Psoas muscle (tissue), 8 donors: ENCODE results near the gene CLUH. TPM values are rescaled to one million over a fixed set of nuclear protein-coding genes. Genes with fewer than 3 reads are reported as not detected.

Experiments
- ATAC-seq, 4 donors: fragments of 200-7000 bp; cut with Tn5 transposase; one replicate each; pipeline ENCODE4 v1.9.1; 2020; ENCODE audit warnings: moderate library complexity in 3 of 4, mild to moderate bottlenecking in 2 of 4
- DNase-seq, 2 donors: peaks; one replicate each; pipeline ENCODE4 v3.0.0-alpha.2; 2020
- H3K27ac ChIP-seq: fragments of 200-600 bp; one replicate; pipeline ENCODE4 v1.8.0; 2022
- H3K27me3 ChIP-seq, 3 donors: fragments of 200-600 bp in 1 of 3; one replicate each; pipeline versions ENCODE4 v1.6.1 to v1.8.0; 2013 to 2022; ENCODE audit warnings: low read length in 2 of 3, mild to moderate bottlenecking in 2 of 3, moderate library complexity in 1 of 3; ENCODE audit not compliant: insufficient read depth in 3 of 3
- H3K36me3 ChIP-seq, 2 donors: fragments of 200-600 bp in 1 of 2; one replicate each; pipeline versions ENCODE4 v1.6.1 to v1.8.0; 2013 to 2022; ENCODE audit warnings: low read depth in 1 of 2, mild to moderate bottlenecking in 1 of 2, moderate library complexity in 1 of 2; ENCODE audit not compliant: insufficient read depth in 1 of 2
- H3K4me1 ChIP-seq: fragments of 200-600 bp; one replicate; pipeline ENCODE4 v1.8.0; 2022
- H3K4me3 ChIP-seq: fragments of 200-600 bp; one replicate; pipeline ENCODE4 v1.8.0; 2022; ENCODE audit warnings: mild to moderate bottlenecking
- H3K9me3 ChIP-seq: fragments of 200-600 bp; one replicate; pipeline ENCODE4 v1.8.0; 2022
- CTCF ChIP-seq: fragments of 200-600 bp; IDR thresholded peaks from one replicate; pipeline ENCODE4 v1.8.0; 2022; ENCODE audit warnings: antibody characterized with exemption
- WGBS, 3 donors: extraction: QIAGEN DNeasy Blood & Tissue Kit; methylation state at CpG; one replicate each; pipeline versions ENCODE4 v1.1.6 to v1.1.7; 2013; 5-methylcytosine and 5-hydroxymethylcytosine counted together
- intact Hi-C, 2 donors: fragments of 100-400 bp; cut with DNase I; formaldehyde crosslinking; loops; one replicate each; pipeline versions ENCODE4 v1.11.0 to v1.14.2; 2022
- polyA plus RNA-seq, 3 donors: library from polyadenylated mRNA; stranded (reverse); fragments of 200-250 nt; gene quantifications; one replicate each; pipeline ENCODE4 v1.2.3, GENCODE V29; 2013
- total RNA-seq, 4 donors: library from RNA; stranded (reverse); fragmentation: NEBNext Ultra II Directional in 2 of 4; extraction: Animal tissue kit (Norgen Biotek cat#: 25700) in 2 of 4; gene quantifications; one replicate each; pipeline versions ENCODE4 v1.2.1 to v1.2.4, GENCODE V29; 2021 to 2023
- donor health status: healthy with polysubstance abuse.
- donor health status: DM: no; HTN: no; CAD: no; lungs with moderate emphysema.
- donor health status: Bipolar disorder and iron deficiency.
- donor health status: healthy.
- donor health status: DM: yes; HTN: yes; CAD: no.
- donor health status: DM: no; HTN: no; CAD: no.
- donor health status: DM: no; HTN: no; CAD: no.
- donor health status: DM: yes; HTN: yes; CAD: no.

Gene CLUH
- total and polyA plus RNA-seq, 7 donors = 92.2 to 218 (median 121) TPM

- no peak for ATAC-seq
Measured at GRCh38 chr17:2704890-2705248, 6.7 kb downstream of the CLUH start.

GRCh38 chr17:2704031-2704889, 7.3 kb downstream of the CLUH start:
- Histone ChIP-seq H3K4me1 (peaks cover 41% of the 10 kb centered on the region), H3K27ac (peak overlapping the region; percentile 16), H3K27me3 (no peaks in the 10 kb centered on the region), H3K9me3 (no peaks in the 10 kb centered on the region), H3K36me3 (peaks cover 3 to 51% of the 10 kb centered on the region in 2 donors), H3K4me3 (no peak overlapping the region)
- ATAC-seq (no peak), DNase-seq (peak; percentile 30 to 55)
- intact Hi-C loops = loop anchor here in 1 of 2 donors (10.0 kb wide), 1 partner anchor 189 kb away; the partner anchor contains the start of gene METTL16
- WGBS, 3 donors = 51 to 68% (median 64%) methylated on average over 31 to 38 of the region's 38 CpGs
- no peak for TF ChIP-seq CTCF

More at GRCh38 chr17:2704890-2705248, 6.7 kb downstream of the CLUH start:
- peak in 1 of 2 donors; percentile 41 for DNase-seq
- Histone ChIP-seq H3K27ac (peak overlapping the region; percentile 16), H3K27me3 (no peaks in the 10 kb centered on the region), H3K9me3 (no peaks in the 10 kb centered on the region), H3K4me1 (peaks cover 47% of the 10 kb centered on the region), H3K36me3 (peaks cover 3 to 45% of the 10 kb centered on the region in 2 donors), H3K4me3 (no peak overlapping the region)
- no peak for TF ChIP-seq CTCF
- intact Hi-C loops = loop anchor here (5.0 to 10.0 kb wide), 3 partner anchors 190 to 288 kb away; partner anchors contain the start of gene METTL16 (in 2 of the 2)
- WGBS, 3 donors = 49 to 60% (median 54%) methylated on average over 4 of the region's 4 CpGs

- peak in 1 of 2 donors; percentile 48 for DNase-seq
- no peak for TF ChIP-seq CTCF
Measured at GRCh38 chr17:2703606-2704005, 8.0 kb downstream of the CLUH start.

GRCh38 chr17:2703181-2703580, 8.4 kb downstream of the CLUH start:
- intact Hi-C loops = loop anchor here in 1 of 2 donors (10.0 kb wide), 1 partner anchor 188 kb away; the partner anchor contains the start of gene METTL16
- Histone ChIP-seq H3K9me3 (no peaks in the 10 kb centered on the region), H3K4me3 (no peak overlapping the region), H3K4me1 (peaks cover 31% of the 10 kb centered on the region), H3K36me3 (peaks cover 6 to 61% of the 10 kb centered on the region in 2 donors), H3K27ac (no peak overlapping the region), H3K27me3 (no peaks in the 10 kb centered on the region)
- DNase-seq (peak in 1 of 2 donors; percentile 46), ATAC-seq (no peak)
- WGBS, 3 donors = 81 to 91% (median 84%) methylated on average over 20 of the region's 20 CpGs
- TF ChIP-seq CTCF = no peak

More at GRCh38 chr17:2703606-2704005, 8.0 kb downstream of the CLUH start:
- ATAC-seq = no peak
- Histone ChIP-seq H3K27ac (peak overlapping the region; percentile 16), H3K36me3 (peaks cover 3 to 57% of the 10 kb centered on the region in 2 donors), H3K27me3 (no peaks in the 10 kb centered on the region), H3K4me3 (no peak overlapping the region), H3K9me3 (no peaks in the 10 kb centered on the region), H3K4me1 (peaks cover 35% of the 10 kb centered on the region)
- WGBS, 3 donors = 83 to 94% (median 84%) methylated on average over 12 to 16 of the region's 16 CpGs
- intact Hi-C loops = loop anchor here in 1 of 2 donors (10.0 kb wide), 1 partner anchor 189 kb away; the partner anchor contains the start of gene METTL16
